Lower lobe of right lung (tissue), 2 donors: Measurements from ENCODE around the gene AKAP10. TPM values are rescaled to one million over a fixed set of nuclear protein-coding genes. Genes with fewer than 3 reads are reported as not detected.
"Not testable (repeated sequence)": the region's sequence is repeated elsewhere in the genome, so short reads cannot be mapped to it uniquely, and the experiment has no call there.

Experiments
- ATAC-seq, 2 donors: fragments of 200-7000 bp; cut with Tn5 transposase; one replicate each; pipeline ENCODE4 v1.9.1; 2020 to 2022; ENCODE audit warnings: mild to moderate bottlenecking in 2 of 2, moderate library complexity in 2 of 2
- DNase-seq: peaks from one replicate; pipeline ENCODE4 v3.0.0-alpha.2; 2020
- H3K27ac ChIP-seq: fragments of 200-600 bp; one replicate; pipeline ENCODE4 v1.8.0; 2022
- H3K27me3 ChIP-seq: fragments of 200-600 bp; one replicate; pipeline ENCODE4 v1.8.0; 2022; ENCODE audit warnings: low read depth
- H3K36me3 ChIP-seq: fragments of 200-600 bp; one replicate; pipeline ENCODE4 v1.8.0; 2022; ENCODE audit warnings: mild to moderate bottlenecking
- H3K4me1 ChIP-seq: fragments of 200-600 bp; one replicate; pipeline ENCODE4 v1.8.0; 2022
- H3K4me3 ChIP-seq: fragments of 200-600 bp; one replicate; pipeline ENCODE4 v1.8.0; 2022; ENCODE audit warnings: mild to moderate bottlenecking
- H3K9me3 ChIP-seq: fragments of 200-600 bp; one replicate; pipeline ENCODE4 v1.8.0; 2022
- CTCF ChIP-seq: fragments of 200-600 bp; IDR thresholded peaks from one replicate; pipeline ENCODE4 v1.8.0; 2022; ENCODE audit warnings: antibody characterized with exemption, mild to moderate bottlenecking
- intact Hi-C: fragments of 100-400 bp; cut with DNase I; formaldehyde crosslinking; loops from one replicate; pipeline ENCODE4 v1.11.0; 2022
- total RNA-seq: library from RNA; stranded (reverse); fragmentation: NEBNext Ultra II Directional; extraction: Animal tissue kit (Norgen Biotek cat#: 25700); gene quantifications from one replicate; pipeline ENCODE4 v1.2.1, GENCODE V29; 2021
- donor health status: DM: no; HTN: yes; CAD: no; lungs with severe emphysema.

Gene AKAP10
- total RNA-seq, 1 donor from 2014 or later, result 38.1 TPM

- ATAC-seq, result no peak
- Histone ChIP-seq H3K27ac (no peak overlapping the region), H3K27me3 (no peaks in the 10 kb centered on the region), H3K9me3 (no peaks in the 10 kb centered on the region), H3K36me3 (peaks cover 28% of the 10 kb centered on the region), H3K4me1 (peaks cover 21% of the 10 kb centered on the region), H3K4me3 (no peak overlapping the region)
- no peak for DNase-seq
- TF ChIP-seq CTCF, result no peak
- intact Hi-C loops, result no loop called here
Observed at GRCh38 chr17:19973156-19973555, 4.5 kb downstream of the AKAP10 start.

- H3K36me3 ChIP-seq, result peaks cover 84% of the 10 kb centered on the region
- ATAC-seq, H3K4me3 ChIP-seq, intact Hi-C loops, H3K9me3 ChIP-seq, H3K4me1 ChIP-seq, DNase-seq, H3K27ac ChIP-seq, H3K27me3 ChIP-seq: not testable (repeated sequence)
Observed at GRCh38 chr17:19962954-19963353, 14.7 kb downstream of the AKAP10 start.

- intact Hi-C loops, result no loop called here
- no peak for DNase-seq
- Histone ChIP-seq H3K9me3 (no peaks in the 10 kb centered on the region), H3K27me3 (no peaks in the 10 kb centered on the region), H3K4me3 (no peak overlapping the region), H3K27ac (peak overlapping the region; percentile 37), H3K36me3 (peaks cover 72% of the 10 kb centered on the region), H3K4me1 (peaks cover 21% of the 10 kb centered on the region)
- peak; percentile 79 to 91 for ATAC-seq
- no peak for TF ChIP-seq CTCF
Observed at GRCh38 chr17:19958023-19958422, 19.6 kb downstream of the AKAP10 start.

- Histone ChIP-seq H3K4me1 (peaks cover 28% of the 10 kb centered on the region), H3K36me3 (peaks cover 44% of the 10 kb centered on the region), H3K27ac (no peak overlapping the region), H3K4me3 (no peak overlapping the region), H3K27me3 (no peaks in the 10 kb centered on the region), H3K9me3 (no peaks in the 10 kb centered on the region)
- DNase-seq (no peak), ATAC-seq (no peak)
- no peak for TF ChIP-seq CTCF
- intact Hi-C loops, result no loop called here
Observed at GRCh38 chr17:19955099-19955498, 22.5 kb downstream of the AKAP10 start.

GRCh38 chr17:19951411-19951810 lies 26.2 kb downstream of the AKAP10 start:
- H3K27ac ChIP-seq, ATAC-seq, H3K4me3 ChIP-seq, H3K27me3 ChIP-seq, DNase-seq, intact Hi-C loops, H3K9me3 ChIP-seq: not testable (repeated sequence)
- peaks cover 24% of the 10 kb centered on the region for H3K4me1 ChIP-seq
- peaks cover 21% of the 10 kb centered on the region for H3K36me3 ChIP-seq

GRCh38 chr17:19950624-19951195 lies 26.9 kb downstream of the AKAP10 start:
- DNase-seq, intact Hi-C loops, H3K9me3 ChIP-seq, ATAC-seq, H3K4me3 ChIP-seq, H3K27ac ChIP-seq, H3K27me3 ChIP-seq: not testable (repeated sequence)
- H3K4me1 ChIP-seq, result peaks cover 20% of the 10 kb centered on the region
- H3K36me3 ChIP-seq, result peaks cover 20% of the 10 kb centered on the region

- intact Hi-C loops, result no loop called here
- Histone ChIP-seq H3K4me3 (no peak overlapping the region), H3K4me1 (peaks cover 30% of the 10 kb centered on the region), H3K27ac (no peak overlapping the region), H3K36me3 (peaks cover 35% of the 10 kb centered on the region), H3K27me3 (no peaks in the 10 kb centered on the region), H3K9me3 (no peaks in the 10 kb centered on the region)
- TF ChIP-seq CTCF, result no peak
- peak in 1 of 2 donors; percentile 19 for ATAC-seq
- DNase-seq, result no peak
Observed at GRCh38 chr17:19948116-19948943, 29.3 kb downstream of the AKAP10 start.
